Immature natural killer cell (primary cell): Measurements from ENCODE around the gene PRR35. TPM values are rescaled to one million over a fixed set of nuclear protein-coding genes. Genes with fewer than 3 reads are reported as not detected.

ENCODE experiments used
- DNase-seq, 3 donors: peaks; one replicate each; pipeline ENCODE4 v3.0.0; 2022; ENCODE audit warnings: mixed read lengths in 1 of 3
- H3K27ac Mint-ChIP-seq, 6 donors: one replicate each; pipeline ENCODE4 v1.8.0; 2020; ENCODE audit warnings: mixed read lengths in 6 of 6, mild to moderate bottlenecking in 5 of 6, inconsistent platforms in 4 of 6, moderate library complexity in 3 of 6
- H3K27me3 Mint-ChIP-seq, 3 donors: one replicate each; pipeline ENCODE4 v1.8.0; 2020 to 2021; ENCODE audit warnings: low read depth in 3 of 3, mild to moderate bottlenecking in 3 of 3, mixed read lengths in 3 of 3, moderate library complexity in 3 of 3, inconsistent platforms in 1 of 3
- H3K36me3 Mint-ChIP-seq, 3 donors: one replicate each; pipeline ENCODE4 v1.8.0; 2020; ENCODE audit warnings: mixed read lengths in 3 of 3, inconsistent platforms in 2 of 3, mild to moderate bottlenecking in 2 of 3
- H3K4me1 Mint-ChIP-seq, 2 donors: one replicate each; pipeline ENCODE4 v1.8.0; 2020; ENCODE audit warnings: inconsistent platforms in 2 of 2, mild to moderate bottlenecking in 2 of 2, mixed read lengths in 2 of 2, moderate library complexity in 1 of 2
- H3K4me3 Mint-ChIP-seq, 5 donors: one replicate each; pipeline ENCODE4 v1.8.0; 2020; ENCODE audit warnings: mild to moderate bottlenecking in 5 of 5, mixed read lengths in 5 of 5, inconsistent platforms in 3 of 5, moderate library complexity in 3 of 5
- H3K9me3 Mint-ChIP-seq, 6 donors: one replicate each; pipeline ENCODE4 v1.8.0; 2020; ENCODE audit warnings: mild to moderate bottlenecking in 6 of 6, mixed read lengths in 6 of 6, inconsistent platforms in 4 of 6, moderate library complexity in 3 of 6
- polyA plus RNA-seq, 3 donors: library from polyadenylated mRNA; unstranded; fragments of 300-500 nt; fragmentation: Illumina TruSeq; gene quantifications; one replicate each; pipeline ENCODE4 v1.2.3, GENCODE V29; 2021

The PRR35 gene
- polyA plus RNA-seq, 3 donors from 2014 or later, result not detected

DNA sequence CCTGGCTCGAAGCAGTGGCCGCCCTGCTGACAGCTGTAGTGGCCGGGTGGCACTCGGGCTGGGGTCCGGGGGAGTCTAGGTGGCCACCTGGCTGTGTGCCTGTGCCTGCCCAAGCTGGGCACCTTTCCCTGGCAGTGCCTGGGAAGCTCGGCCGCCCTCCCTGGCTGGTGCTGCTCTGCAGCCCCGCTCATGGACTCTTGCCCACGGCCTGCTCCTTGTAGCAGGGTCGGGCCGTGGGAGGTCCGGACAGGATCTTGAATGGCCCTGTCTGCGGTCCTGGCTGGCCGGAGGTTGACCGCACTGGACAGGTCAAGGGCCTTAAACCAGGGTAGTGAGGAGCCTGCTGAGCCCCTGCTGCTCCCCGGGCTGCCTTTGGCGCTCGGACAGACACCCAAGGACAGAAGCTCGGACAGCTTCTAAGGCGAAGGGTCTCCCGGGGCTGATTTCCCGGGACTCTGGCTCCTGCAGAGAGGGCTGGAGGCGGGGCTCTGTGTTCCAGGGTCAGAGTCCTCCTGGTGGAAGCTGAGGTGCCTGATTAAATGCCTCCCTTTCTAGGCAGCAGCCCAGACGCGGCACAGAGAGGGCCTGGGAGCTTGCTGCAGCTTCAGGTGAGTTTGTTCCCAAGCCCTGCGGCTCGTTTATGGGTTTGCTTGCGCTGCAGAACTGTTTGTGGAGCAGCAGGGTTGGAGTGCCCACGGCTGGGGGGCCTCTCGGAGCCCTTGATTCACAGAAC lies 26.6 kb upstream of the PRR35 start:
- Mint-ChIP-seq H3K36me3 (no peaks in the 10 kb centered on the region), H3K4me1 (peaks cover 28 to 43% of the 10 kb centered on the region in 2 donors), H3K27me3 (peaks cover 2 to 19% (median 2%) of the 10 kb centered on the region in 3 donors), H3K9me3 (no peaks in the 10 kb centered on the region), H3K4me3 (peak overlapping the region in 2 of 5 donors; percentile 13 to 27), H3K27ac (peak overlapping the region in 1 of 6 donors; percentile 62)
- no peak for DNase-seq

DNA sequence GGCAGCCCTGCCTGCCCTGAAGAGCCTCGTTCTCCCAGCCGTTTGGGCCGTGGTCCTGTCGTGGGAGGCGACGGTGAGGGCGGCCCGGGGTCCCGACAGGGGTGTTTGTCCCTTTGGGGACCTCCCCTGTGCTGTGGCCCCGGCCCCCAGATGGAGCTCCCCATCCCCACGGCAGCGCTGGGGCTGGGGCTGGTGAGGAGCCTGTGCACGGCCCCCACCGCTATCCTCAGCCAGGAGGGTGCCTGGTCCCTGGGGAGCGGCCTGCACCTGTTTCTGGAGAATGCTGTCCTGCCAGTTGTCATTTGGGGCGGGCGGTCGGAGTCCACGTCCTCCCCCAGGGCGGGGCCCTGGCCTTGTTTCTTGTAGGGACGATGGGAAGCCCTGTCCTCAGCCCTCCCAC lies 26.1 kb upstream of the PRR35 start:
- peaks cover 0 to 15% (median 0%) of the 10 kb centered on the region in 3 donors for H3K27me3 Mint-ChIP-seq

DNA sequence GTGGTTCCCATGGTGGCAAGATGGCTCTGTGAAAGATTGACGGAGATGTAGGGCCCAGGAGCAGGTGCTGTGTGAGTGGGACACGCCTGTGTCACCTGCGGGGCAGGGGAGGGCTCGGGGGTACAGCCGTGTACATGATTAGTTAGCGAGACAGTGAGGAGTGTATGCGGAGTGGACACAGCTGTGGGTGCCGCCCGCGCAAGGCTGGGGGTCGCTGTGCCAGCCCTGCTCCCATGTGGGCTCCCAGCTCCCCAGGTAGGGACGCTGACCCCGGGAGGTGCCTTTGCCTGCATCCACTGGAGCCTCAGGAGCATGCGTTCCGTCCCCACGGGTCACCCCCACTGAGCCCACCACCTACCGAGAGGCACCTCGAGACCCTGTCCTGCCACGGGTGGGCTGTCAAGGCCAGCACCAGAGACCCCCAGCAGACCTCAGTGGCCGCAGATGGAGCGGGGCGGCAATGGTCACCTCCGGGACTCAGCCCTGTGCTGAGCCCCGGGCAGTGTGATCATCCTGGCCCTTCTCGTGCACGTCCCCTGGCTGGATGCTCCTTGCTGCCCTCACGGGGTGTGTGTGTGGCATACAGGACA lies 25.2 kb upstream of the PRR35 start:
- no peak for DNase-seq
- Mint-ChIP-seq H3K36me3 (no peaks in the 10 kb centered on the region), H3K4me3 (no peak overlapping the region), H3K4me1 (peaks cover 14 to 29% of the 10 kb centered on the region in 2 donors), H3K27me3 (peaks cover 0 to 11% (median 0%) of the 10 kb centered on the region in 3 donors), H3K9me3 (no peaks in the 10 kb centered on the region), H3K27ac (no peak overlapping the region)

More for the DNA sequence above, 26.1 kb upstream of the PRR35 start:
- Mint-ChIP-seq H3K4me3 (no peak overlapping the region), H3K36me3 (no peaks in the 10 kb centered on the region), H3K27ac (no peak overlapping the region), H3K4me1 (peaks cover 22 to 37% of the 10 kb centered on the region in 2 donors), H3K9me3 (no peaks in the 10 kb centered on the region)
- DNase-seq, result no peak

DNA sequence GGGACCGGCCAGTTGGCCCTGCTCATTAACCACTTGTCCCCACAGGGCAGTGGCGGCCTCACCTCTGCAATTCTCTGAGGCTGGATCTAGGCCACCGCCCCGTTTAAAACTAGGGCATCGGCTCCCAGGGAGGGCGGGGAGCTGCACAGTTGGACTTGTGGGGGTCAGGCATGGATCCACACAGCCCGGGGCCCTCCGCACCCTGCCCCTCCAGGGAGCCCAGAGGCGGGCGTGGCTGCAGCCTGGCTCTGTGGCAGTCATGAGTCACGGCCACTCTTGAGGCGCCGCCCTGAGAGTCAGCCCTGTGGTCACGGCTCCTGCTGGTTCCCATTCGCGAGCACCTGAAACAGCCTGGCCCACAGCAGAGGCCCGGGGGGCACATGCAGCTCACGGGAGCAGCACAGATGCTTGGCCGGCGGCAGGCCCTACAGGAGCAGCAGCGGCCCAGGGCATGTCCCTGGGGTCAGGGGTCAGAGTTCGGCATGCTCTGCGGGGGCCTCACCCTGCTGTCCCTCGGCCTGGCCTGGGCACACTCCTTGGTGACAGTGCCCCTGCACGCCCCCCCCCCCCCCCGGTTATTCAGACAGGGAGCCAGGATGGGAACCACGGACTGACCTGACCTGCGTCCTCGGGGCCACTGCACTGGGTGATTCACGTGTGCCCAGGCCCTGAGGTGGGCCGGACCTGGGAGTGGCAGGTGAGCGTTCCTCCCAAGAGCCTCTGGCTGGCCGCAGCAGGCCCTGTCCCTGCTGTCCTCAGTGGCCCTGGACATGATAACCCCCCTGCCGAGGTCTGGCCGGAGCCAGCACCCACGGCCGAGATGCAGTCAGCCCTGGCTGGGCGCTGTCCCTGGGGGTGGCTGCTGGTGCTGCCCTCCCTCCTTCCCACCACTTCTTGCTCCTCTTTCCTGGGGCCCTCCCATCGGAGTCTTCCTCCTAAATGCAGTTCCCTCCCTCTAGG lies 24.5 kb upstream of the PRR35 start:
- peaks cover 0 to 5% (median 0%) of the 10 kb centered on the region in 3 donors for H3K27me3 Mint-ChIP-seq
- H3K36me3 Mint-ChIP-seq, result no peaks in the 10 kb centered on the region
- H3K27ac Mint-ChIP-seq, result no peak overlapping the region
- DNase-seq, result no peak
- peaks cover 6 to 21% of the 10 kb centered on the region in 2 donors for H3K4me1 Mint-ChIP-seq
- no peak overlapping the region for H3K4me3 Mint-ChIP-seq
- H3K9me3 Mint-ChIP-seq, result no peaks in the 10 kb centered on the region

DNA sequence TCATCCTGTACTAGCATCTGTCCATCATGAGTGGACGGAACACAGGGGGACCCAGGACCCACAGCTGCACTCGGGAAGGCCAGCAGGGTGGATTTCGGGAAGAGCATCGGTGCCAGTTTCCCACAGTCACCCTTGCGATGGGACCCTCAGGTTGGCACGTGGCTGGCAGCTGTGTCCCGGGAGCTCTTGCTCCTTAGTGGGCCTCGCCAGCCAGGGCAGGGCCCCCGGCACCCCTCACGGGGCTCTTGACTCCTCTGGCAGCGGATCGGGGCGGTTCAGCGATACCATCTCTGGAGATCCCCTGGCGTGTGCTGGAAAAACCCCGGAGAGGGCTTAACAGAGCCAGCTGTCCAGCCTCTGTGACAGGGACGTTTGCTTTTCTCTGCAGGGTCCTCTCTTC lies 23.4 kb upstream of the PRR35 start:
- DNase-seq, result no peak
- Mint-ChIP-seq H3K27ac (peak overlapping the region in 1 of 6 donors; percentile 34), H3K4me1 (peaks cover 0 to 15% of the 10 kb centered on the region in 2 donors), H3K36me3 (no peaks in the 10 kb centered on the region), H3K4me3 (no peak overlapping the region), H3K9me3 (no peaks in the 10 kb centered on the region), H3K27me3 (peaks cover 0 to 3% (median 0%) of the 10 kb centered on the region in 3 donors)

DNA sequence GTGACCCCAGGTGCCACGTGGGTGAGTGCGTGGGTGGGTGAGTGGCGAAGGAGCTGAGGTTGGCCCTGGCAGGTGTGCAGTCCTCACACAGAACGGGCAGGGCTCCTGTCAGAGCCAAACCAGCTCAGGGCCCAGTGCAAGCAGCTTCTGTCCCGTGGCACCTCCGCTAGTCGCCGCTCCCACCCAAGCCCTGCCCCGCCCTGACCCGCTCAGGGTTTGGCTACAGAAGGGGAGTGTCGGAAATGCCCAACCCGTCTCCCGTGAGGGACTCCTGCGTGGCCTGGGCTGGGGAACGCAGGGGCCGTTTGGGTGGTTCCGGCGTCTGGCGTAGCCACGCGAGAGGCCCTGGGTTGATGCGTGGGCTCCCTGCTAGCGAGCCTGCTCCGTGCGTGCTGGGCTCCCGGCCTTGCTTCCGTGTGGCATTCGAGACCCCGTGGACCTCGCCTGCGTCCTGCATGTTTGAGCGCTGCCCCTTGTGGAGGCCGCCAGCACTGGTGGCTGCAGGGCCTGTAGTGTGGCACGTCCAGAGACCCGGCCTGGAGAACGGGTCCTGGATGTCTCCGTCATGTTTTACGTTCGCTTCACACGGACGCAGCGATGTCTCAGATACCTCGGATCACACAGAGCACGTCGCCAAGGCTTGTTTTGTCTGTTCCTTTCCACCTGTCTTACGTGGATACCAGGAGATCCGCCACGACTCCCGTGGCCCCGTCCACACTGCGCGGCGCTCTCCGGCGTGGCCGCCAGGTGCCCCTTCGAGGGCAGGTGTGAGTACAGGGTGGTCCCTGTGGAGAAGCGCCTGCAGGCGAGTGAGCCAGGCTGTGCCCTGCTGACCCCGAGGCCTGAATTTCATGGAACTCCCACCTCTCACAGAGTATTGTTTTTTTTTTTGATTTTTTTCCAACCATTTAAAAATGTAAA lies 22.5 kb upstream of the PRR35 start:
- Mint-ChIP-seq H3K27ac (no peak overlapping the region), H3K9me3 (no peaks in the 10 kb centered on the region), H3K36me3 (no peaks in the 10 kb centered on the region), H3K4me1 (peaks cover 0 to 13% of the 10 kb centered on the region in 2 donors), H3K27me3 (peaks cover 0 to 3% (median 0%) of the 10 kb centered on the region in 3 donors), H3K4me3 (no peak overlapping the region)
- DNase-seq, result no peak

DNA sequence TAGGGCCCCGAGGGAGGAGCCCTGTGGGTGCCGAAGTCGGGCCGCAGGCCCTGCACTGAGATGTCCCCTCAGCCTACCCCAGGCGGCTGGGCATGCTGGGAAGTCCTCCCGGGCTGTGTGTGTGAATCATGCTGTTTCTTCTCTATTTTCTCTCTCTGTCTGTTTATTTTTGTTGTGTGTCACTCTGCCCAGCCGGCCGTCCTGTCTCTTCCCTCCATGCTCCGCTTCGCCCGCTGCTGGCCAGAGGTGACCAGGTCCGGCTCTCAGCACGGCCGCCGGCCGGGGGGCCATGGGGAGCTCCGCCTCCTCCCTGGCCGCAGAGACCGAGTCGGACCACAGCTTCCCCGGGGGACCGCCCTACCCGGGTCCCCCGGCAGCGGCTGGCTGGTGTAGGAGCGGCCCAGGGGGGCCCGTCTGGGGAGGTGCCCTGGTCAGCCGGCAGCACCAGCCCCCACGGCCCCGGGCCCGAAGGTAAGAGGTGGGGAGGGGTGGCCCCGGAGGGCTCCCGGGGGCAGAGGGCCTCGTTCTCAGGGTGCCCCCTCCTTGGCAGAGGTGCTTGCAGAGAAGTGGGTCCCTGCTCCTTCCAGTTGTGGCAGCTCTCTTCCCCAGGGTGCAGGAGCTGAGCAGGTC lies 20.2 kb upstream of the PRR35 start:
- DNase-seq, result no peak
- Mint-ChIP-seq H3K36me3 (no peaks in the 10 kb centered on the region), H3K27me3 (peaks cover 0 to 2% (median 0%) of the 10 kb centered on the region in 3 donors), H3K4me3 (no peak overlapping the region), H3K4me1 (peaks cover 0 to 8% of the 10 kb centered on the region in 2 donors), H3K9me3 (no peaks in the 10 kb centered on the region), H3K27ac (peak overlapping the region in 1 of 6 donors; percentile 17)

DNA sequence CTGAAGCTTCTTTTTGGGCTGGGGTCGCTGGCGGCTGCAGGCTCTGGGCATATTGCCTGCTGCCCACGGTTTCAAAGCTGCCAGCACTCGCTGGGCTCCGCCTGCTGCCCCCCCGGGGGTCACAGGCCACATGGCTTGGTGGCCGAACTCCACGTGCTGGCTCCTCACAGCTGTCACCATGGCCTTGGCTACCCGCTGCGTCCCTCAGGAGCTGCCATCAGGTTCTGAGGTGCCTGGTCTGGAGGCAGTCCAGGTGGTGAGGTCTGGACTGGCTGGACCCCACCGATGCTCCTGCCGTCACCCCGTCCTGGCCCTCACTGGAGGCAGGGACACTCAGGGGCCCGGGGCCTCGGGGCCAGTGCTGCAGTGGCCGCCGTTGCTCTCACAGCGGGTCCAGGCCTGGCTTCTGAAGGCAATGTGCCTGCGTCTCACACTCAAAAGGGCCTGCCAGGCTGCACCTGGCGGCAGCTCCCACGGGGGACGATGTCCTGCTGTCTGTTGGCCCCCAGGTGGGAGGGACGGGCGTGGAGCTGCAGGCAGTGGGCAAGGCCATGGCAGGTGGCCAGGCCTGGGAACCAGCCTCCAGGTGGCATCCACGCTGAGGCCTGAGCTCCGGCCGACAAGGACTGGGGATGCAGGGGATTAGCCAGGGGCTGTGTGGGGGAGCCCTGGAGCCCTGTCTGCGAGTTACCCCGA lies 19.4 kb upstream of the PRR35 start:
- peaks cover 0 to 2% (median 2%) of the 10 kb centered on the region in 3 donors for H3K27me3 Mint-ChIP-seq
- no peak overlapping the region for H3K27ac Mint-ChIP-seq
- no peak for DNase-seq
- H3K36me3 Mint-ChIP-seq, result no peaks in the 10 kb centered on the region
- H3K4me1 Mint-ChIP-seq, result peaks cover 0 to 8% of the 10 kb centered on the region in 2 donors
- H3K9me3 Mint-ChIP-seq, result no peaks in the 10 kb centered on the region
- no peak overlapping the region for H3K4me3 Mint-ChIP-seq

DNA sequence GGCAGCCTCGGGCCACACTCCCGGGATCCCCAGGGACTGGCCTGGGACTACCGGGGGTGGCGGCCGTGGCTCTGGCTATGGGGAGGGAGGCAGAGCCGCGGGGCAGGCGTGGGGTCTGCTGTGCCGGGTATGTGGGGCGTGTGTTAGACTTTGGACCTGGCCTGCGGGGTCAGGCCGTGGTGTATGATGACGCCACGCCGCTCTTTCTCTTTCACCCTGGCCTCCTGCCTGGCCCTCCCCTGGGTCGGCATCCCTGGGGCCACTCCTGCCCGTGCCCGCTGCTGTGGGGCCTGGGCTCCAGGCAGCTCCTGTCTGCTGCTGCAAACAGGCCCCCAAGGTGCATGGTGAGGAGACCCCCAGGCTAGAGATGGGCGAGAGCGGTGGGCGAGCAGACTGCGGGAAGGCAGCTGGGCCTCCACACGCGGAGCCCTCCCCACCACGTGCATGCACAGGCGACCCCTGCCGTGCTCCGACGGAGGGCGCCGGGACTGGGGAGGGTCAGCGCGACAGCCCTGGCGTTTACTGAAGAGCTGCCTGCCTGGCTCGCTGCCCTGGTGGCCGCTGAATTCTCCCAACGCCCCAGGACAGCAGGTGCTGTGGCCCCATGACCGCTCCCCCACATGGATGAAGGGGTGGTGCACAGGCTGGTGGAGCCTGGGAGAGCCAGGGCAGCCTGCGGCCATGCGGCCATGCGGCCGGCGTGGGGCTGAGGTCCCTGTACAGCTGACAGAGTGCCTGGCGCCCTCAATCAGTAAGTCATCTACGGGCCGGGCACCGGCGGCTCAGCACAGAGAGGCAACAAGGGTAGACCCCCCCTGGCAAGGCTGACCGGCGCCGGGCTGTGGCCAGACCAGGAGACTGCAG lies 16.7 kb upstream of the PRR35 start:
- Mint-ChIP-seq H3K4me1 (peaks cover 0 to 9% of the 10 kb centered on the region in 2 donors), H3K27me3 (peaks cover 0 to 7% (median 2%) of the 10 kb centered on the region in 3 donors), H3K9me3 (no peaks in the 10 kb centered on the region), H3K36me3 (no peaks in the 10 kb centered on the region), H3K27ac (no peak overlapping the region), H3K4me3 (no peak overlapping the region)
- no peak for DNase-seq

DNA sequence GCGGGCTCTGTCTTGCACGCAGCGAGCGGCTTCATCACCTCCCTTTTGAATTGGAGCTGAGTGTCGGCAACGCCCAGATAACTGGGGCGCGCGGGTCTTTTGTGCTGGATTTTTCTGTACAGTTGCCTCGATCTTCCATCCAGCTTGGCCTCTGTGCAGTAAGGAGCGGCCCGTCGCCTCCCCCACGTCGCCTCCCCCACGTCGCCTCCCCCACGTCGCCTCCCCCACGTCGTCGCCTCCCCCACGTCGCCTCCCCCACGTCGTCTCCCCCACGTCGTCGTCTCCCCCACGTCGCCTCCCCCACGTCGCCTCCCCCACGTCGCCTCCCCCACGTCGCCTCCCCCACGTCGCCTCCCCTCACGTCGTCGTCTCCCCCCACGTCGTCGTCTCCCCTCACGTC lies 15.7 kb upstream of the PRR35 start:
- Mint-ChIP-seq H3K36me3 (no peaks in the 10 kb centered on the region), H3K4me3 (no peak overlapping the region), H3K4me1 (peaks cover 0 to 9% of the 10 kb centered on the region in 2 donors), H3K27me3 (peaks cover 0 to 7% (median 2%) of the 10 kb centered on the region in 3 donors), H3K27ac (no peak overlapping the region), H3K9me3 (no peaks in the 10 kb centered on the region)
- no peak for DNase-seq

DNA sequence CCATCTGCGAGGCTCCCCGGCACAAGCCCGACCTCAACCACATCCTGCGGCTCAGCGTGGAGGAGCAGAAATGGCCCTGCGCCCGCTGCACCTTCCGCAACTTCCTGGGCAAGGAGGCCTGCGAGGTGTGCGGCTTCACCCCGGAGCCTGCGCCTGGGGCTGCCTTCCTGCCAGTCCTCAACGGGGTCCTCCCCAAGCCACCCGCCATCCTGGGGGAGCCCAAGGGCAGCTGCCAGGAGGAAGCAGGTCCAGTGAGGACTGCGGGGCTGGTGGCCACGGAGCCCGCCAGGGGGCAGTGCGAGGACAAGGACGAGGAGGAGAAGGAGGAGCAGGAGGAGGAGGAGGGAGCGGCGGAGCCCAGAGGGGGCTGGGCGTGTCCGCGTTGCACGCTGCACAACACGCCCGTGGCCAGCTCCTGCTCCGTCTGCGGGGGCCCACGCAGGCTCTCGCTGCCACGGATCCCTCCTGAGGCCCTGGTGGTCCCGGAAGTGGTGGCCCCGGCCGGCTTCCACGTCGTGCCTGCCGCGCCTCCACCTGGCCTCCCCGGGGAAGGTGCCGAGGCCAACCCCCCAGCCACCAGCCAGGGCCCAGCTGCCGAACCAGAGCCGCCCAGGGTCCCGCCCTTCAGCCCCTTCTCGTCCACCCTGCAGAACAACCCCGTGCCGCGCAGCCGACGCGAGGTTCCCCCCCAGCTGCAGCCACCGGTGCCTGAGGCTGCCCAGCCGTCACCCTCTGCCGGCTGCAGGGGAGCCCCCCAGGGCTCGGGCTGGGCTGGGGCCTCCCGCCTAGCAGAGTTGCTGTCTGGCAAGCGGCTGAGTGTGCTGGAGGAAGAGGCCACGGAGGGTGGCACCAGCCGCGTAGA lies 13.1 kb upstream of the PRR35 start:
- Mint-ChIP-seq H3K27me3 (peaks cover 0 to 6% (median 2%) of the 10 kb centered on the region in 3 donors), H3K9me3 (no peaks in the 10 kb centered on the region), H3K27ac (no peak overlapping the region), H3K4me1 (peaks cover 0 to 8% of the 10 kb centered on the region in 2 donors), H3K36me3 (no peaks in the 10 kb centered on the region), H3K4me3 (no peak overlapping the region)
- peak; percentile 31 to 58 (median 53) for DNase-seq
